Ishikawa (cell line): Measurements from ENCODE around the gene AHR.

ENCODE experiments used
- CEBPB ChIP-seq: IDR thresholded peaks from 2 replicates; pipeline ENCODE4 v1.6.1; 2012
- EP300 ChIP-seq: IDR thresholded peaks from 2 replicates; pipeline ENCODE4 v1.6.1; 2012; ENCODE audit warnings: borderline replicate concordance
- RAD21 ChIP-seq: IDR thresholded peaks from 2 replicates; pipeline ENCODE4 v1.6.1; 2012; ENCODE audit warnings: low read depth
- TEAD4 ChIP-seq: IDR thresholded peaks from 2 replicates; pipeline ENCODE4 v1.6.1; 2012

- TF ChIP-seq RAD21: no peak
- TF ChIP-seq CEBPB: no peak
- TF ChIP-seq EP300: no peak
- TF ChIP-seq TEAD4: no peak
Observed at GRCh38 chr7:17328641-17329040, 30.2 kb downstream of the AHR start.
